RWPE2 (cell line): Measurements from ENCODE around the gene CFAP77.

Experiments
- ATAC-seq: fragments of 200-7000 bp; cut with Tn5 transposase; 3 replicates; pipeline ENCODE4 v1.9.1; 2021; ENCODE audit warnings: low read depth
- DNase-seq: peaks from one replicate; pipeline ENCODE4 v3.0.0-alpha.2; 2020; ENCODE audit warnings: low spot score
- H3K27ac ChIP-seq: fragments of 450-650 bp; 2 replicates; pipeline ENCODE4 v1.5.1; 2017; ENCODE audit warnings: mild to moderate bottlenecking; ENCODE audit not compliant: poor library complexity, severe bottlenecking
- H3K27me3 ChIP-seq: fragments of 250-450 bp; sonication (Bioruptor Pico); 2 replicates; pipeline ENCODE4 v1.5.1; 2021; ENCODE audit warnings: mild to moderate bottlenecking, moderate library complexity; ENCODE audit not compliant: insufficient read depth, poor library complexity, severe bottlenecking
- H3K36me3 ChIP-seq: fragments of 250-450 bp; sonication (Bioruptor Pico); 2 replicates; pipeline ENCODE4 v1.5.1; 2020; ENCODE audit warnings: low read depth, mild to moderate bottlenecking, moderate library complexity
- H3K4me1 ChIP-seq: fragments of 250-450 bp; sonication (Bioruptor Pico); 2 replicates; pipeline ENCODE4 v1.5.1; 2021; ENCODE audit warnings: mild to moderate bottlenecking, moderate library complexity; ENCODE audit not compliant: insufficient read depth, poor library complexity, severe bottlenecking
- H3K4me3 ChIP-seq: fragments of 250-450 bp; sonication (Bioruptor Pico); 2 replicates; pipeline ENCODE4 v1.5.1; 2021; ENCODE audit warnings: mild to moderate bottlenecking, moderate library complexity; ENCODE audit not compliant: severe bottlenecking
- H3K9me3 ChIP-seq: fragments of 250-450 bp; sonication (Bioruptor Pico); 2 replicates; pipeline ENCODE4 v1.5.1; 2021; ENCODE audit warnings: mild to moderate bottlenecking, moderate library complexity; ENCODE audit not compliant: severe bottlenecking
- CTCF ChIP-seq: fragments of 450-650 bp; IDR thresholded peaks from one replicate; pipeline ENCODE4 v1.5.1; 2017; ENCODE audit warnings: mild to moderate bottlenecking, moderate library complexity; ENCODE audit not compliant: poor library complexity, severe bottlenecking

Gene CFAP77

GRCh38 chr9:132614324-132614723, 204.3 kb downstream of the CFAP77 start:
- DNase-seq (no peak), ATAC-seq (no peak)
- H3K4me1 ChIP-seq = no peaks in the 10 kb centered on the region
- H3K27ac ChIP-seq = no peak overlapping the region
- peaks cover 62% of the 10 kb centered on the region for H3K36me3 ChIP-seq
- no peaks in the 10 kb centered on the region for H3K27me3 ChIP-seq
- no peak overlapping the region for H3K4me3 ChIP-seq
- TF ChIP-seq CTCF = no peak
- H3K9me3 ChIP-seq = no peaks in the 10 kb centered on the region

- ATAC-seq = no peak
Measured at GRCh38 chr9:132615774-132616173, 205.8 kb downstream of the CFAP77 start.

GRCh38 chr9:132616725-132617124, 206.7 kb downstream of the CFAP77 start:
- H3K27ac ChIP-seq = no peak overlapping the region
- no peak for TF ChIP-seq CTCF
- H3K27me3 ChIP-seq = no peaks in the 10 kb centered on the region
- H3K9me3 ChIP-seq = no peaks in the 10 kb centered on the region
- ATAC-seq = no peak
- DNase-seq = no peak
- H3K4me3 ChIP-seq = no peak overlapping the region
- peaks cover 50% of the 10 kb centered on the region for H3K36me3 ChIP-seq
- no peaks in the 10 kb centered on the region for H3K4me1 ChIP-seq

More at GRCh38 chr9:132615774-132616173, 205.8 kb downstream of the CFAP77 start:
- TF ChIP-seq CTCF = no peak
- Histone ChIP-seq H3K4me3 (no peak overlapping the region), H3K27ac (no peak overlapping the region), H3K4me1 (no peaks in the 10 kb centered on the region), H3K27me3 (no peaks in the 10 kb centered on the region), H3K9me3 (no peaks in the 10 kb centered on the region), H3K36me3 (peaks cover 53% of the 10 kb centered on the region)
- no peak for DNase-seq

GRCh38 chr9:132622159-132622558, 212.1 kb downstream of the CFAP77 start:
- H3K27ac ChIP-seq = no peak overlapping the region
- ATAC-seq (no peak), DNase-seq (no peak)
- no peak for TF ChIP-seq CTCF
- no peaks in the 10 kb centered on the region for H3K27me3 ChIP-seq
- H3K9me3 ChIP-seq = no peaks in the 10 kb centered on the region
- H3K36me3 ChIP-seq = peaks cover 58% of the 10 kb centered on the region
- peaks cover 3% of the 10 kb centered on the region for H3K4me1 ChIP-seq
- H3K4me3 ChIP-seq = no peak overlapping the region
